GM08714 (cell line): Measurements from ENCODE around the gene CCL3.
"Not testable (repeated sequence)": the region's sequence is repeated elsewhere in the genome, so short reads cannot be mapped to it uniquely, and the experiment has no call there.

Source experiments
- H3K4me3 ChIP-seq: fragments of 200-500 bp; sonication (Bioruptor generic); 2 replicates; pipeline ENCODE4 v1.5.1; 2014; ENCODE audit warnings: mild to moderate bottlenecking, low read length, inconsistent platforms
- ZNF274 ChIP-seq: IDR thresholded peaks from 2 replicates; pipeline ENCODE4 v1.6.1; 2012; ENCODE audit warnings: mild to moderate bottlenecking, low read depth, low read length

CCL3 gene

GRCh38 chr17:36105781-36106492, 16.0 kb upstream of the CCL3 start:
- TF ChIP-seq ZNF274 = no peak

GRCh38 chr17:36104701-36105181, 14.8 kb upstream of the CCL3 start:
- TF ChIP-seq ZNF274 = no peak
- H3K4me3 ChIP-seq = peak overlapping the region; percentile 25; the same call in 1 of the 2 replicates

More at GRCh38 chr17:36105781-36106492, 16.0 kb upstream of the CCL3 start:
- H3K4me3 ChIP-seq = no peak overlapping the region

GRCh38 chr17:36104246-36104645, 14.3 kb upstream of the CCL3 start:
- H3K4me3 ChIP-seq = peak overlapping the region; percentile 2; the same call in 1 of the 2 replicates

- H3K4me3 ChIP-seq = peak within 1 kb of the TSS; percentile 25; the same call in 1 of the 2 replicates
These were observed 13.5 kb upstream of the CCL3 start, which contains the start of gene CCL4 for GRCh38 chr17:36103401-36103975. TSS of gene CCL4 (plus strand) at chr17:36103827. CDS start at chr17:36103906, 79 bp downstream.

DNA sequence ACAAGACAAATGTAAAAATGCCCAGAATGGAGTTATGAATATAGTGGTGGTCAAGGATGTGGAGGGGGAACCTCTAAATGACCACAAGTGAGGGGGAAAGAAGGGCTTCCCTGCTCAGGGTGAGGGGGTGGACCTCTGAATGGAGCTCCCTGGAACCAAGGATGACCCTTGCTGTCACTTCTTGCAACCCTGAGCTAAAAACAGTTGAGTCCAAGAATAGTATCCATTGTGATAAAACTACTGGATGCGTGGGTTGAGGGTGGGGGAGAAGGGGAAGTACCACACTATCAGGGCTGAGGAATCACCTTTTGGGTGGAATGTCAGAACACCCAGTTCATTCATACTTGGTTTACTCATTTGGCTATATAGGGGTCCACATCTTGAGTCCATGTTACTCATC, 9.1 kb upstream of the CCL3 start:
- not testable (repeated sequence) for H3K4me3 ChIP-seq

DNA sequence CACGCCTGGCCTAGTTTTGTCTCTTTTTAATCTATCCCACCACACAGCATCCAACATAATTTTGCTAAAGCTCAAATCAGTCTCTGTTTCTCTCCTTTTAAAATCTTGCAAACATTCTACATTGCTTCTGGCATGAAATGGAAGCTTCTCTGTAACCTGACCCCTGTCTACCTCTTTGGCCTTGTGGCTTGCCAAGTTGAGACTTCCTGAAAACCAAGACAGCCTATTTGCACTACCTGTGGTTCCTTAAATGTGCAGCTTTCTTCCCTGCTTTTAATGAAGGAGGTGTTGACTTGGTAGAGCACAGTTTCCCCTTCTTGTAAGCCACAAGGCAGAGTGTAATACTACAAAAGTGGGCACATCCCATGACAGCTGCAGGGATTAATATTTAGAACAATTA, 6.0 kb upstream of the CCL3 start:
- no peak for TF ChIP-seq ZNF274
- H3K4me3 ChIP-seq = no peak overlapping the region

GRCh38 chr17:36094746-36095145, 4.8 kb upstream of the CCL3 start:
- H3K4me3 ChIP-seq = no peak overlapping the region
- no peak for TF ChIP-seq ZNF274

GRCh38 chr17:36094232-36094631, 4.3 kb upstream of the CCL3 start:
- TF ChIP-seq ZNF274 = no peak
- H3K4me3 ChIP-seq = no peak overlapping the region

- not testable (repeated sequence) for H3K4me3 ChIP-seq
These were observed 2.8 kb upstream of the CCL3 start for GRCh38 chr17:36092715-36093114.

GRCh38 chr17:36092230-36092629, 2.3 kb upstream of the CCL3 start:
- no peak overlapping the region for H3K4me3 ChIP-seq
- TF ChIP-seq ZNF274 = no peak

DNA sequence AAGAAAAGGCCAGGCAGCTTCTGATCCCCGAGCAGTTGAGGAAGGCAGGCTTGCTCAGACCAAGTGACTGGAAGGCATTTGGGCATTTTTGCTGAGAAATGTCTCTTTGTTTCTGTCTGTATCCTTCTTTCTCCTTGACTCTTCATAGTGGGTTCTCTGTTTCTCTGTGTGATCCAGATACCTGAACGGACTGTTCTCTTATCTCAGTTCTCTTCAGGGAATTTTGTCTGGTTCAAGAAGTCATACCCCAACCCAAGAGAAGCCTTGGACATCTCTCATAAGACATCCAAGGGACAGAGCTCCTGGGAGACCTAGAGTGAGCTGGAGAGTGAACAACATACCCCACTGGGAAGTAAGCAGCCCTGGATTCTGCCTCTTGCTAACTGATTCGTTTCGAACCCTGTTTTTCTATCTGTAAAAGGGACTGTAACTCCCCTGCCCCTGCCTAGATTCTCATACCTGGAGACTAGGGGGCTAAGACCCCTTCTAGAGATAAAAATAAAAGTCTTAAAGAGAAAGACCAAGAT, 541 bp downstream of the CCL3 start:
- peak overlapping the region; percentile 68; the same call in 1 of the 2 replicates for H3K4me3 ChIP-seq
- no peak for TF ChIP-seq ZNF274

DNA sequence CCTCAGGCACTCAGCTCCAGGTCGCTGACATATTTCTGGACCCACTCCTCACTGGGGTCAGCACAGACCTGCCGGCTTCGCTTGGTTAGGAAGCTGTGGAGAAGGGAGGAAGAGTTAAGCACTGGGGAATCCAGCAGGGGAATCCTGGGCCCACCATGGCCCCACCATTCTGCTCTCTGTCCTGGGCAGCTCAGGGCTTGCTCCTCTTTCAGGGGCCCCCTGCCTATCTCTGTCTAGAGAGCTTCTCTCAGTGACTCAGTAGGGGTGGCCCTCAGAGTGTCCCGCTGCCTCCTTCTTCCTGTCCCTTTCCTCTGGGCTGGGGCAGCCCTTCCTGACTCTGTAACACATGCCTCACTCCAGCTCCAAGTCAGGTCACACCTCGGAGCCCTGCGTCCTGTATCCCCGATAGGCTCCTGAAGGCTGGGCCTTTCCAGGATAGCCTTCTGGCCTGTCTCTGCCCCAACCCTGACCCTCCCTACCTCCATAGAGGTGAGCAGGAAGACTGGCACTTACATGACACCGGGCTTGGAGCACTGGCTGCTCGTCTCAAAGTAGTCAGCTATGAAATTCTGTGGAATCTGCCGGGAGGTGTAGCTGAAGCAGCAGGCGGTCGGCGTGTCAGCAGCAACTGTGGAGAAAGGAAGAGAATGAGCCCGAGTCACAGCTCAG, 1.1 kb downstream of the CCL3 start:
- no peak for TF ChIP-seq ZNF274
- H3K4me3 ChIP-seq = peak overlapping the region; percentile 68; the same call in 1 of the 2 replicates

- H3K4me3 ChIP-seq = peak overlapping the region; percentile 68; the same call in 1 of the 2 replicates
These were observed 1.9 kb downstream of the CCL3 start for GRCh38 chr17:36087897-36088572.

GRCh38 chr17:36087471-36087870, 2.5 kb downstream of the CCL3 start:
- H3K4me3 ChIP-seq = not testable (repeated sequence)
